Mammary epithelial cell (primary cell): Measurements from ENCODE around the gene INPP5D.

Experiments
- EZH2 ChIP-seq: IDR thresholded peaks from 2 replicates; pipeline ENCODE4 v1.6.1; 2012; ENCODE audit warnings: low read length, inconsistent platforms, borderline replicate concordance
- TF ChIP-seq, protein P1 (sequence below), 2 donors: IDR thresholded peaks in 1 of 2; conservative IDR thresholded peaks in 1 of 2; 2 replicates each; pipeline ENCODE4 v1.5.1; 2011 to 2012; ENCODE audit warnings: inconsistent platforms in 2 of 2, low read length in 2 of 2, mild to moderate bottlenecking in 2 of 2, control low read depth in 1 of 2, low read depth in 1 of 2; ENCODE audit not compliant: insufficient read depth in 1 of 2; ENCODE audit errors: extremely low read depth in 1 of 2

DNA sequence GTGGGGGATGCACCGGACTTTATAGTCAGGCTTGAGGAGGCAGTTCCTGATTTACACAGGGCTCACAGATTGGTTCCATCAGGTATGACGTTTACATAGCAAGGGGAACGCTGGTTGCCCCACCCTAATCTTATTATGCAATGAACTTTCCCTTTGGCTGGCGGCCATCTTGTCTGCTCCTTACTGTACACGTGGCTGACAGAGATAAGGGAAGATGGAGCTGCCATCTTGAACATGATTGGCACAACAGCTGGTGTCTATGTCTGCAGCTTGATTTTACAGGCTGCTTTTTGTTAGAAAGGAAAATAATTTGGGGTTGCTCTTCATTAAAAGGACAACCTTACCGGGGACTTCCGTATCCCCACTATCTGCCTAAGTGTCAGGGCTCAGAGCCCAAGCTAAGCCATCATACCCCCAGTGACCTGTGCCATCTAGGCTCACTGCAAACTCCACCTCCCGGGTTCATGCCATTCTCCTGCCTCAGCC is 157.8 kb downstream of the INPP5D start:
- TF ChIP-seq, protein P1, sequence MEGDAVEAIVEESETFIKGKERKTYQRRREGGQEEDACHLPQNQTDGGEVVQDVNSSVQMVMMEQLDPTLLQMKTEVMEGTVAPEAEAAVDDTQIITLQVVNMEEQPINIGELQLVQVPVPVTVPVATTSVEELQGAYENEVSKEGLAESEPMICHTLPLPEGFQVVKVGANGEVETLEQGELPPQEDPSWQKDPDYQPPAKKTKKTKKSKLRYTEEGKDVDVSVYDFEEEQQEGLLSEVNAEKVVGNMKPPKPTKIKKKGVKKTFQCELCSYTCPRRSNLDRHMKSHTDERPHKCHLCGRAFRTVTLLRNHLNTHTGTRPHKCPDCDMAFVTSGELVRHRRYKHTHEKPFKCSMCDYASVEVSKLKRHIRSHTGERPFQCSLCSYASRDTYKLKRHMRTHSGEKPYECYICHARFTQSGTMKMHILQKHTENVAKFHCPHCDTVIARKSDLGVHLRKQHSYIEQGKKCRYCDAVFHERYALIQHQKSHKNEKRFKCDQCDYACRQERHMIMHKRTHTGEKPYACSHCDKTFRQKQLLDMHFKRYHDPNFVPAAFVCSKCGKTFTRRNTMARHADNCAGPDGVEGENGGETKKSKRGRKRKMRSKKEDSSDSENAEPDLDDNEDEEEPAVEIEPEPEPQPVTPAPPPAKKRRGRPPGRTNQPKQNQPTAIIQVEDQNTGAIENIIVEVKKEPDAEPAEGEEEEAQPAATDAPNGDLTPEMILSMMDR (conservative IDR thresholded peaks at IDR 0.05 in 1 of 2, IDR thresholded peaks at IDR 0.05 in 1 of 2; ENCODE audit: extremely low read depth in 1 of 2, insufficient read depth in 1 of 2, low read depth in 1 of 2, low read length in 2 of 2): no peak
- no peak for TF ChIP-seq EZH2
